HCT116 (cell line): ENCODE results near the gene TARBP1. TPM values are rescaled to one million over a fixed set of nuclear protein-coding genes. Genes with fewer than 3 reads are reported as not detected.

ENCODE experiments used
- ATAC-seq: fragments of 200-7000 bp; cut with Tn5 transposase; 2 replicates; pipeline ENCODE4 v1.9.1; 2020; ENCODE audit warnings: mild to moderate bottlenecking, moderate library complexity
- BruUV-seq: library from RNA; stranded (reverse); fragments of 400-500 nt; replicated peaks from 2 replicates; lab custom pipeline; 2021; lab: Mats Ljungman, UMichigan
- CTCF ChIA-PET: fragments of 300-600 bp; sonication (Branson Sonifier 250); formaldehyde crosslinking; loops from one replicate; lab custom pipeline; 2021; ENCODE audit warnings: antibody characterized with exemption; lab: Charles Lee
- POLR2A ChIA-PET: fragments of 300-600, 350-600 bp; sonication (Branson Sonifier 250); formaldehyde crosslinking; loops from one replicate; lab custom pipeline; 2021; ENCODE audit warnings: antibody characterized with exemption; lab: Charles Lee
- RAD21 ChIA-PET, 2 experiments: fragments of 300-600 bp; sonication (Branson Sonifier 250); formaldehyde crosslinking; loops; one replicate each; lab custom pipeline; 2023; ENCODE audit warnings: low total read pairs in 2 of 2; ENCODE audit not compliant: uncharacterized antibody in 2 of 2, unreplicated experiment in 2 of 2, low non-redundant PET in 1 of 2; lab: Charles Lee
- DNase-seq: peaks from one replicate; pipeline ENCODE4 v3.0.0-alpha.2; 2010; ENCODE audit warnings: low read depth, low spot score
- H2AFZ ChIP-seq: fragments of 200-600 bp; shearing (Covaris generic), sonication (generic); 2 replicates; pipeline ENCODE4 v1.6.1; 2017; ENCODE audit warnings: low read depth, mixed run types, mixed read lengths, antibody characterized with exemption, low read length; ENCODE audit not compliant: poor library complexity, severe bottlenecking
- H3K27ac ChIP-seq: 2 replicates; pipeline ENCODE4 v1.5.1; 2012; ENCODE audit warnings: low read depth, low read length
- H3K27me3 ChIP-seq: fragments of 200-600 bp; sonication (generic); 2 replicates; pipeline ENCODE4 v1.6.1; 2016; ENCODE audit warnings: mixed run types, low read length, mixed read lengths; ENCODE audit not compliant: insufficient read depth
- H3K36me3 ChIP-seq, 2 experiments: fragments of 200-500 bp in 1 of 2; fragments of 200-600 bp in 1 of 2; sonication (Bioruptor generic) in 1 of 2; sonication (generic) in 1 of 2; 2 replicates each; pipeline versions ENCODE4 v1.5.1 to v1.6.1; 2014 to 2016; ENCODE audit warnings: low read length in 2 of 2, inconsistent platforms in 1 of 2, mixed read lengths in 1 of 2, mixed run types in 1 of 2; ENCODE audit not compliant: insufficient read depth in 2 of 2, control insufficient read depth in 1 of 2
- H3K4me1 ChIP-seq, 2 experiments: fragments of 200-600 bp in 1 of 2; sonication (generic) in 1 of 2; 2 replicates each; pipeline versions ENCODE4 v1.5.1 to v1.6.1; 2012 to 2017; ENCODE audit warnings: low read length in 2 of 2, inconsistent platforms in 1 of 2, mild to moderate bottlenecking in 1 of 2, mixed read lengths in 1 of 2, mixed run types in 1 of 2, moderate library complexity in 1 of 2; ENCODE audit not compliant: insufficient read depth in 2 of 2, control insufficient read depth in 1 of 2
- H3K4me2 ChIP-seq: fragments of 200-600 bp; sonication (generic); 2 replicates; pipeline ENCODE4 v1.6.1; 2017; ENCODE audit warnings: mixed run types, low read length, mixed read lengths
- H3K4me3 ChIP-seq, 2 experiments: fragments of 200-600 bp in 1 of 2; sonication (generic) in 1 of 2; replicated peaks in 1 of 2; 2 replicates each; pipeline ENCODE4 v1.5.1; 2011 to 2016; ENCODE audit warnings: low read length in 2 of 2, control low read depth in 1 of 2, low read depth in 1 of 2, mild to moderate bottlenecking in 1 of 2, mixed read lengths in 1 of 2, mixed run types in 1 of 2
- H3K79me2 ChIP-seq: fragments of 200-600 bp; sonication (generic); 2 replicates; pipeline ENCODE4 v1.6.1; 2017; ENCODE audit warnings: mild to moderate bottlenecking, mixed run types, low read length, moderate library complexity, mixed read lengths; ENCODE audit not compliant: insufficient read depth
- H3K9ac ChIP-seq: fragments of 200-600 bp; sonication (generic); 2 replicates; pipeline ENCODE4 v1.6.1; 2016; ENCODE audit warnings: low read length, mixed read lengths
- H3K9me2 ChIP-seq: fragments of 200-600 bp; sonication (generic), shearing (Covaris generic); 2 replicates; pipeline ENCODE4 v1.6.1; 2017; ENCODE audit warnings: mixed run types, mild to moderate bottlenecking, moderate library complexity; ENCODE audit not compliant: insufficient read depth
- H3K9me3 ChIP-seq, 2 experiments: fragments of 200-500 bp in 1 of 2; fragments of 200-600 bp in 1 of 2; sonication (Bioruptor generic) in 1 of 2; sonication (generic) in 1 of 2; 2 replicates each; pipeline ENCODE4 v1.6.1; 2014 to 2017; ENCODE audit warnings: low read length in 2 of 2, mixed read lengths in 2 of 2, inconsistent platforms in 1 of 2, low read depth in 1 of 2, mild to moderate bottlenecking in 1 of 2, mixed run types in 1 of 2, moderate library complexity in 1 of 2; ENCODE audit not compliant: control insufficient read depth in 1 of 2, insufficient read depth in 1 of 2
- H4K20me1 ChIP-seq: fragments of 200-600 bp; sonication (generic), shearing (Covaris generic); 2 replicates; pipeline ENCODE4 v1.6.1; 2017; ENCODE audit warnings: mixed run types, mild to moderate bottlenecking, moderate library complexity; ENCODE audit not compliant: insufficient read depth
- CBX3 ChIP-seq: IDR thresholded peaks from 2 replicates; pipeline ENCODE4 v1.6.1; 2012; ENCODE audit warnings: low read depth
- CEBPB ChIP-seq: IDR thresholded peaks from 2 replicates; pipeline ENCODE4 v1.6.1; 2012; ENCODE audit warnings: low read depth
- ELF1 ChIP-seq: IDR thresholded peaks from 2 replicates; pipeline ENCODE4 v1.6.1; 2012; ENCODE audit warnings: low read depth, borderline replicate concordance
- EZH2phosphoT487 ChIP-seq: fragments of 200-600 bp; IDR thresholded peaks from 2 replicates; pipeline ENCODE4 v1.6.1; 2018; ENCODE audit warnings: antibody characterized with exemption, borderline replicate concordance
- FOSL1 ChIP-seq: IDR thresholded peaks from 2 replicates; pipeline ENCODE4 v1.6.1; 2012; ENCODE audit warnings: low read depth
- JUND ChIP-seq: IDR thresholded peaks from 2 replicates; pipeline ENCODE4 v1.6.1; 2012
- MAX ChIP-seq: IDR thresholded peaks from 2 replicates; pipeline ENCODE4 v1.6.1; 2012
- POLR2A ChIP-seq: IDR thresholded peaks from 2 replicates; pipeline ENCODE4 v1.7.0; 2011; ENCODE audit warnings: borderline replicate concordance; ENCODE audit not compliant: insufficient read depth, insufficient read length; ENCODE audit errors: extremely low read depth
- RAD21 ChIP-seq: IDR thresholded peaks from 2 replicates; pipeline ENCODE4 v1.6.1; 2012; ENCODE audit warnings: low read depth, mild to moderate bottlenecking
- SIN3A ChIP-seq: IDR thresholded peaks from 2 replicates; pipeline ENCODE4 v1.6.1; 2012; ENCODE audit warnings: low read depth
- SP1 ChIP-seq: IDR thresholded peaks from 2 replicates; pipeline ENCODE4 v1.6.1; 2012; ENCODE audit warnings: low read depth
- ZBTB33 ChIP-seq: IDR thresholded peaks from 2 replicates; pipeline ENCODE4 v1.6.1; 2011; ENCODE audit warnings: mild to moderate bottlenecking, low read length, moderate library complexity; ENCODE audit not compliant: insufficient replicate concordance; ENCODE audit errors: extremely low read depth
- ZFX ChIP-seq: fragments of 450-650 bp; IDR thresholded peaks from 2 replicates; pipeline ENCODE4 v1.6.1; 2017
- ZNF274 ChIP-seq: fragments of 200-500 bp; sonication (Bioruptor generic); IDR thresholded peaks from 2 replicates; pipeline ENCODE4 v1.6.1; 2014; ENCODE audit warnings: mild to moderate bottlenecking, low read depth, low read length, inconsistent platforms
- intact Hi-C: fragments of 100-400 bp; cut with micrococcal nuclease; formaldehyde crosslinking; loops from 2 replicates; pipeline ENCODE4 v1.10.0; 2022
- total RNA-seq: library from RNA; stranded (reverse); gene quantifications from one replicate; pipeline ENCODE4 v1.2.1, GENCODE V29; 2021; ENCODE audit not compliant: unreplicated experiment
- TF ChIP-seq, protein P1 (sequence below), 3 experiments: fragments of 200-600 bp in 1 of 3; sonication (generic) in 1 of 3; IDR thresholded peaks in 2 of 3; conservative IDR thresholded peaks in 1 of 3; 2 replicates each; pipeline ENCODE4 v1.5.1; 2012 to 2017; ENCODE audit warnings: low read depth in 2 of 3, low read length in 2 of 3, antibody characterized with exemption in 1 of 3, borderline replicate concordance in 1 of 3, control low read depth in 1 of 3, mild to moderate bottlenecking in 1 of 3, mixed read lengths in 1 of 3, mixed run types in 1 of 3, moderate library complexity in 1 of 3; ENCODE audit not compliant: insufficient read depth in 1 of 3
- TF ChIP-seq, protein P2 (sequence below): IDR thresholded peaks from 2 replicates; pipeline ENCODE4 v1.6.1; 2012; ENCODE audit warnings: low read depth
- TF ChIP-seq, protein P3 (sequence below): IDR thresholded peaks from 2 replicates; pipeline ENCODE4 v1.6.1; 2012

TARBP1 gene
- total RNA-seq, 1 experiment from 2014 or later: 17.2 TPM

DNA sequence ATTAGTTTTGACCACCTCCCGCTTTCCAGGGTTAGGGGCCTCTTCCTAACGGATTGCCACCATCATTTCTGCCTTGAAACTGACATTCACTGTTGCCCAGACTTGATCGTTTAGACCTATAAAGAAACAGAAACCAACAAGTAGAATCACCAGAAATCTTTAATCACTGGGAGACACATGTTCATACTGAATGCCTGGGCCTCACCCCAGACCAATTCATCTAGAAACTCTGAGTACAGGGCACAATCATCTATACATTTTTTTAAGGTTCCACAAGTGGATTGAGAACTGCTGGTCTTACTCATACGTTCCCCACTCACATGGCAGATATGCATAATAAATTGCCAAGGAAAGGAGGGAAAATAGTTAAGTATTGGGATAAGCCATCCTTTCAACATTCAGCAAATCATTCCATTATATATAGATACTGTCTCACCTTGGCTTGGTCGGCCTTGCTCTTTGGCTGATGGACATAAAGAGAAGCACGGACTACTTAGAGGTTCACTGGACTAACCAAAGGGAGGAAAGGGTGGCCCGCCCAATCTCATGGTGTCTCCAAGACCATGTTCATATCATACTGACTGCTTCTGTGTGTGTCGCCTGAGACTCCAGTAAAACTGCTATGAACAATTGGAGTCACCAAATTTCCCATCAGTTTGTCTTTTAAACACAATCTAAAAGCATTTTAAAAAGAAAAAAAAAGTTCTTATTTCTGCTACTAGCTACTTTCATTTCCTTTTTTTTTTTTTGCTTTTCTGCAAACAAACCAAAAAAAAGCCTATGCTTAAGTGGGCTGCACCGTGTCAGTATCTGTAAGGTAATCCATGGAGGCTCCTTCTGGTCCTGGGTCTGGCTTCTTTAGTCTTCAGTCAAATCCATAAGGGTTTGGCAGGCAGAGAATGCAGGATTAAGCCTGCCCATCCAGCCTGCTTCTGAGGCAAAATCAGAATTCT lies 9.4 kb upstream of the TARBP1 start:
- RAD21 ChIA-PET: no interaction called here
- no TSS peak for BruUV-seq
- POLR2A ChIA-PET: no interaction called here

More for the DNA sequence above, 9.4 kb upstream of the TARBP1 start:
- no peaks in the 10 kb centered on the region for H4K20me1 ChIP-seq
- TF ChIP-seq SP1 (no peak), CBX3 (no peak), SIN3A (no peak), RAD21 (no peak), ZFX (no peak), ZNF274 (no peak), JUND (no peak), POLR2A (no peak), MAX (no peak), CEBPB (no peak), ELF1 (no peak), ZBTB33 (no peak), EZH2phosphoT487 (no peak), FOSL1 (no peak)
- TF ChIP-seq, protein P1, sequence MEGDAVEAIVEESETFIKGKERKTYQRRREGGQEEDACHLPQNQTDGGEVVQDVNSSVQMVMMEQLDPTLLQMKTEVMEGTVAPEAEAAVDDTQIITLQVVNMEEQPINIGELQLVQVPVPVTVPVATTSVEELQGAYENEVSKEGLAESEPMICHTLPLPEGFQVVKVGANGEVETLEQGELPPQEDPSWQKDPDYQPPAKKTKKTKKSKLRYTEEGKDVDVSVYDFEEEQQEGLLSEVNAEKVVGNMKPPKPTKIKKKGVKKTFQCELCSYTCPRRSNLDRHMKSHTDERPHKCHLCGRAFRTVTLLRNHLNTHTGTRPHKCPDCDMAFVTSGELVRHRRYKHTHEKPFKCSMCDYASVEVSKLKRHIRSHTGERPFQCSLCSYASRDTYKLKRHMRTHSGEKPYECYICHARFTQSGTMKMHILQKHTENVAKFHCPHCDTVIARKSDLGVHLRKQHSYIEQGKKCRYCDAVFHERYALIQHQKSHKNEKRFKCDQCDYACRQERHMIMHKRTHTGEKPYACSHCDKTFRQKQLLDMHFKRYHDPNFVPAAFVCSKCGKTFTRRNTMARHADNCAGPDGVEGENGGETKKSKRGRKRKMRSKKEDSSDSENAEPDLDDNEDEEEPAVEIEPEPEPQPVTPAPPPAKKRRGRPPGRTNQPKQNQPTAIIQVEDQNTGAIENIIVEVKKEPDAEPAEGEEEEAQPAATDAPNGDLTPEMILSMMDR (IDR thresholded peaks at IDR 0.05 in 2 of 3, conservative IDR thresholded peaks at IDR 0.05 in 1 of 3; ENCODE audit: borderline replicate concordance in 1 of 3, insufficient read depth in 1 of 3, low read depth in 2 of 3, low read length in 2 of 3): no peak
- TF ChIP-seq, protein P2, sequence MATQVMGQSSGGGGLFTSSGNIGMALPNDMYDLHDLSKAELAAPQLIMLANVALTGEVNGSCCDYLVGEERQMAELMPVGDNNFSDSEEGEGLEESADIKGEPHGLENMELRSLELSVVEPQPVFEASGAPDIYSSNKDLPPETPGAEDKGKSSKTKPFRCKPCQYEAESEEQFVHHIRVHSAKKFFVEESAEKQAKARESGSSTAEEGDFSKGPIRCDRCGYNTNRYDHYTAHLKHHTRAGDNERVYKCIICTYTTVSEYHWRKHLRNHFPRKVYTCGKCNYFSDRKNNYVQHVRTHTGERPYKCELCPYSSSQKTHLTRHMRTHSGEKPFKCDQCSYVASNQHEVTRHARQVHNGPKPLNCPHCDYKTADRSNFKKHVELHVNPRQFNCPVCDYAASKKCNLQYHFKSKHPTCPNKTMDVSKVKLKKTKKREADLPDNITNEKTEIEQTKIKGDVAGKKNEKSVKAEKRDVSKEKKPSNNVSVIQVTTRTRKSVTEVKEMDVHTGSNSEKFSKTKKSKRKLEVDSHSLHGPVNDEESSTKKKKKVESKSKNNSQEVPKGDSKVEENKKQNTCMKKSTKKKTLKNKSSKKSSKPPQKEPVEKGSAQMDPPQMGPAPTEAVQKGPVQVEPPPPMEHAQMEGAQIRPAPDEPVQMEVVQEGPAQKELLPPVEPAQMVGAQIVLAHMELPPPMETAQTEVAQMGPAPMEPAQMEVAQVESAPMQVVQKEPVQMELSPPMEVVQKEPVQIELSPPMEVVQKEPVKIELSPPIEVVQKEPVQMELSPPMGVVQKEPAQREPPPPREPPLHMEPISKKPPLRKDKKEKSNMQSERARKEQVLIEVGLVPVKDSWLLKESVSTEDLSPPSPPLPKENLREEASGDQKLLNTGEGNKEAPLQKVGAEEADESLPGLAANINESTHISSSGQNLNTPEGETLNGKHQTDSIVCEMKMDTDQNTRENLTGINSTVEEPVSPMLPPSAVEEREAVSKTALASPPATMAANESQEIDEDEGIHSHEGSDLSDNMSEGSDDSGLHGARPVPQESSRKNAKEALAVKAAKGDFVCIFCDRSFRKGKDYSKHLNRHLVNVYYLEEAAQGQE: no peak
- TF ChIP-seq, protein P3, sequence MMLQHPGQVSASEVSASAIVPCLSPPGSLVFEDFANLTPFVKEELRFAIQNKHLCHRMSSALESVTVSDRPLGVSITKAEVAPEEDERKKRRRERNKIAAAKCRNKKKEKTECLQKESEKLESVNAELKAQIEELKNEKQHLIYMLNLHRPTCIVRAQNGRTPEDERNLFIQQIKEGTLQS: no peak
- TF ChIP-seq, all 23 proteins: peak for 0
- Histone ChIP-seq H3K4me3 (no peak overlapping the region), H3K27ac (no peak overlapping the region), H3K9me2 (no peaks in the 10 kb centered on the region), H3K9me3 (no peaks in the 10 kb centered on the region), H3K36me3 (no peaks in the 10 kb centered on the region), H2AFZ (no peak overlapping the region), H3K4me1 (no peaks in the 10 kb centered on the region), H3K4me2 (no peak overlapping the region), H3K27me3 (no peaks in the 10 kb centered on the region), H3K9ac (no peak overlapping the region), H3K79me2 (no peaks in the 10 kb centered on the region)
- DNase-seq: no peak
- ATAC-seq: no peak
- intact Hi-C loops: loop anchor here (10.0 kb wide), 1 partner anchor 374 kb away; no protein-coding TSS in a partner anchor
- CTCF ChIA-PET: no interaction called here
